Kidney (tissue), 14 donors: ENCODE results near the gene ANO2. TPM values are rescaled to one million over a fixed set of nuclear protein-coding genes. Genes with fewer than 3 reads are reported as not detected.

ENCODE experiments used
- DNase-seq, 5 donors: peaks; one replicate each; pipeline ENCODE4 v3.0.0-alpha.2; 2013 to 2020
- FAIRE-seq: peaks from 2 replicates; lab custom pipeline; 2012; peaks lifted over from hg19 to GRCh38; lab: Jason Lieb, UNC
- H3K27ac ChIP-seq, 2 donors: one replicate each; pipeline ENCODE4 v1.7.0; 2013; ENCODE audit warnings: low read depth in 2 of 2, low read length in 2 of 2, inconsistent platforms in 1 of 2
- H3K27me3 ChIP-seq: one replicate; pipeline ENCODE4 v1.7.1; 2013; ENCODE audit warnings: low read length, inconsistent platforms; ENCODE audit not compliant: control insufficient read depth, insufficient read depth
- H3K36me3 ChIP-seq, 3 donors: one replicate each; pipeline versions ENCODE4 v1.7.0 to v1.7.1; 2013; ENCODE audit warnings: low read length in 3 of 3, control low read depth in 1 of 3, inconsistent platforms in 1 of 3; ENCODE audit not compliant: insufficient read depth in 3 of 3, control insufficient read depth in 2 of 3
- H3K4me1 ChIP-seq, 3 donors: one replicate each; pipeline versions ENCODE4 v1.7.0 to v1.7.1; 2013; ENCODE audit warnings: low read length in 3 of 3, inconsistent platforms in 1 of 3, low read depth in 1 of 3; ENCODE audit not compliant: control insufficient read depth in 2 of 3, insufficient read depth in 2 of 3
- H3K4me3 ChIP-seq, 3 donors: one replicate each; pipeline versions ENCODE4 v1.7.0 to v1.8.1; 2013; ENCODE audit warnings: low read length in 3 of 3, control low read depth in 1 of 3, inconsistent platforms in 1 of 3
- H3K9ac ChIP-seq, 3 donors: one replicate each; pipeline versions ENCODE4 v1.7.0 to v1.7.1; 2013; ENCODE audit warnings: low read length in 3 of 3, control low read depth in 1 of 3, inconsistent platforms in 1 of 3
- H3K9me3 ChIP-seq, 3 donors: one replicate each; pipeline versions ENCODE4 v1.7.0 to v1.7.1; 2013; ENCODE audit warnings: low read length in 3 of 3, control low read depth in 1 of 3, inconsistent platforms in 1 of 3; ENCODE audit not compliant: control insufficient read depth in 2 of 3, insufficient read depth in 1 of 3
- CTCF ChIP-seq: IDR thresholded peaks from 3 replicates; pipeline ENCODE4 v1.5.1; 2012; ENCODE audit warnings: mild to moderate bottlenecking, moderate library complexity, borderline replicate concordance; ENCODE audit not compliant: insufficient read depth; ENCODE audit errors: extremely low read depth
- intact Hi-C: fragments of 100-400 bp; cut with DNase I; formaldehyde crosslinking; loops from one replicate; pipeline ENCODE4 v1.11.1; 2022
- polyA plus RNA-seq: library from polyadenylated mRNA; stranded (reverse); fragments of 350-450 nt; fragmentation: Illumina TruSeq; extraction: RNeasy Lipid Tissue Mini Kit (QIAGEN cat#74804); gene quantifications from one replicate; pipeline ENCODE4 v1.2.3, GENCODE V29; 2014; ENCODE audit warnings: low read depth, low replicate concordance; ENCODE audit not compliant: insufficient read depth
- total RNA-seq: library from RNA; stranded (reverse); fragmentation: NEBNext Ultra II Directional; extraction: Animal tissue kit (Norgen Biotek cat#: 25700); gene quantifications from one replicate; pipeline ENCODE4 v1.2.1, GENCODE V29; 2021
- donor health status: control.
- donor health status: control.
- donor health status: control.
- donor health status: control.
- donor health status: control.
- donor health status: DM: yes; HTN: yes; CAD: no.
- donor health status: Normal renal cell carcinoma (clear cell type).

ANO2 gene
- total and polyA plus RNA-seq, 2 donors from 2014 or later = 0.34 to 4.4 TPM

- Histone ChIP-seq H3K27me3 (no peaks in the 10 kb centered on the region), H3K36me3 (no peaks in the 10 kb centered on the region), H3K4me3 (no peak overlapping the region), H3K9me3 (no peaks in the 10 kb centered on the region), H3K4me1 (peaks cover 0 to 2% (median 0%) of the 10 kb centered on the region in 3 donors), H3K27ac (no peak overlapping the region), H3K9ac (no peak overlapping the region)
- no peak for DNase-seq
- FAIRE-seq = no peak
- intact Hi-C loops = no loop called here
- no peak for TF ChIP-seq CTCF
Observed at GRCh38 chr12:5577211-5577612, 367.8 kb downstream of the ANO2 start.

DNA sequence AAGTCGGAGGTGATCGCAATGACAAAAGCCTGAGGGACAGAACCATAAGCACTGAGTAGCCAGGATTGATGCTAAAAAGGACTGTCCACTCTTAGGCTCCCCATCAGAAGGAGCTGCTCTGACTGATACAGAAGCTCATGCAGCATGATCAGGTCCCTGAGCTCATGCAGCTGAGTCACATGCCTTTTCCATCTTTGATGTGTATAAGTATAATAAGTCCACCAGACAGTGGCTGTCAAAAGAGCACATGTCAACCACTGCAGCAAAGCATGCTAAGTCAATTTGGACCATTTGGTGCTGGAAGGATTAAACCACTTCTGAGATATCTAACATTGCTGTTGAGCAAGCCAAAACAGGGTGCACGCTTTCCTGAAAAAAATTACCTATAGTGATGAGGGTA is 369.1 kb downstream of the ANO2 start:
- Histone ChIP-seq H3K9me3 (no peaks in the 10 kb centered on the region), H3K36me3 (no peaks in the 10 kb centered on the region), H3K4me3 (no peak overlapping the region), H3K27ac (no peak overlapping the region), H3K27me3 (no peaks in the 10 kb centered on the region), H3K9ac (no peak overlapping the region), H3K4me1 (no peaks in the 10 kb centered on the region)
- no peak for FAIRE-seq
- no peak for TF ChIP-seq CTCF
- no peak for DNase-seq
- intact Hi-C loops = no loop called here

GRCh38 chr12:5575232-5575631 is 369.8 kb downstream of the ANO2 start:
- Histone ChIP-seq H3K9me3 (no peaks in the 10 kb centered on the region), H3K4me1 (no peaks in the 10 kb centered on the region), H3K27me3 (no peaks in the 10 kb centered on the region), H3K36me3 (no peaks in the 10 kb centered on the region), H3K9ac (no peak overlapping the region), H3K27ac (no peak overlapping the region), H3K4me3 (no peak overlapping the region)
- FAIRE-seq = no peak
- TF ChIP-seq CTCF = no peak
- intact Hi-C loops = no loop called here
- no peak for DNase-seq

DNA sequence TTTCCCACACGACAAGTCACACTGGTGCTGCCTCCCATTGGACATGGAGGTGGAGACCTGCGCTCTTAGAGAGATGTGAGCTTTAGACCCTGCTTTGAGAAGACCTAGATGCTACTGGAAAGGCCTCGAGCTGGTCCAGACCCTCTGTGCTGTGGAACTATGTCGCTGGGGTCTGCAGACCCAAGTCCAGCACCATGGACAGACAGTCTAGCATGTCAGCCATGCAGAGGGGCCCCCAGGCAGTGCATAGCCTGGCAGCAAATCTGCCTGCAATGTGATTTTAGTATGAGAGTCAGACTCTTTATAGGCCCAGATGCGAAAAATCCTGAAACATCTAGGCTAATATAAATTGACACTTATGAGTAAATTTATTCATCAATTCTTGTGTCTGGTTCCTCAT is 371.7 kb downstream of the ANO2 start:
- FAIRE-seq = no peak
- H3K27ac ChIP-seq = no peak overlapping the region
- no peak for TF ChIP-seq CTCF
- H3K9ac ChIP-seq = no peak overlapping the region
- H3K9me3 ChIP-seq = no peaks in the 10 kb centered on the region
- intact Hi-C loops = no loop called here
- H3K4me3 ChIP-seq = no peak overlapping the region
- H3K27me3 ChIP-seq = no peaks in the 10 kb centered on the region
- no peak for DNase-seq
- H3K36me3 ChIP-seq = no peaks in the 10 kb centered on the region
- no peaks in the 10 kb centered on the region for H3K4me1 ChIP-seq
